A673 (cell line): ENCODE measurements around the gene EHD3. TPM values are rescaled to one million over a fixed set of nuclear protein-coding genes. Genes with fewer than 3 reads are reported as not detected.

Experiments
- BruUV-seq: library from RNA; stranded (reverse); fragments of 400-500 nt; replicated peaks from 2 replicates; lab custom pipeline; 2021; lab: Mats Ljungman, UMichigan
- CTCF ChIA-PET: fragments of 300-600 bp; sonication (Branson Sonifier 250); formaldehyde crosslinking; loops from one replicate; lab custom pipeline; 2022; ENCODE audit warnings: antibody characterized with exemption; lab: Charles Lee
- POLR2A ChIA-PET: fragments of 300-600 bp; sonication (Branson Sonifier 250); formaldehyde crosslinking; loops from one replicate; lab custom pipeline; 2022; ENCODE audit warnings: antibody characterized with exemption; ENCODE audit not compliant: low non-redundant PET; lab: Charles Lee
- DNase-seq: peaks from one replicate; pipeline ENCODE4 v3.0.0-alpha.2; 2015; ENCODE audit warnings: low spot score
- H3K27ac ChIP-seq: fragments of 200-600 bp; sonication (generic); 2 replicates; pipeline ENCODE4 v1.5.1; 2016; ENCODE audit warnings: mixed run types, low read depth, mild to moderate bottlenecking, mixed read lengths, antibody characterized with exemption, low read length; ENCODE audit not compliant: poor library complexity, severe bottlenecking
- H3K27me3 ChIP-seq: fragments of 200-600 bp; sonication (generic); replicated peaks from 2 replicates; pipeline ENCODE4 v1.6.1; 2017; ENCODE audit warnings: mixed run types, low read depth, mild to moderate bottlenecking, mixed read lengths, antibody characterized with exemption, low read length; ENCODE audit not compliant: insufficient read depth, poor library complexity
- H3K36me3 ChIP-seq: fragments of 200-600 bp; sonication (generic); 2 replicates; pipeline ENCODE4 v1.6.1; 2016; ENCODE audit warnings: mixed run types, mild to moderate bottlenecking, mixed read lengths, antibody characterized with exemption, low read length; ENCODE audit not compliant: insufficient read depth, poor library complexity, severe bottlenecking
- H3K4me1 ChIP-seq: fragments of 200-600 bp; sonication (generic); 2 replicates; pipeline ENCODE4 v1.6.1; 2017; ENCODE audit warnings: mixed run types, mild to moderate bottlenecking, mixed read lengths, antibody characterized with exemption, low read length; ENCODE audit not compliant: insufficient read depth, poor library complexity, severe bottlenecking
- H3K4me3 ChIP-seq: fragments of 200-600 bp; sonication (generic); 2 replicates; pipeline ENCODE4 v1.5.1; 2016; ENCODE audit warnings: low read depth, mixed run types, mild to moderate bottlenecking, mixed read lengths, low read length; ENCODE audit not compliant: poor library complexity, severe bottlenecking
- H3K9me3 ChIP-seq: fragments of 200-600 bp; sonication (generic); 2 replicates; pipeline ENCODE4 v1.6.1; 2016; ENCODE audit warnings: mixed run types, low read depth, mild to moderate bottlenecking, mixed read lengths, antibody characterized with exemption, low read length; ENCODE audit not compliant: poor library complexity, severe bottlenecking
- EZH2 ChIP-seq: fragments of 200-600 bp; sonication (generic); IDR thresholded peaks from 2 replicates; pipeline ENCODE4 v1.6.1; 2017; ENCODE audit warnings: borderline replicate concordance, low read depth, mild to moderate bottlenecking, mixed read lengths, antibody characterized with exemption, low read length; ENCODE audit not compliant: poor library complexity, severe bottlenecking
- intact Hi-C: fragments of 100-400 bp; cut with micrococcal nuclease; formaldehyde crosslinking; loops from one replicate; pipeline ENCODE4 v1.10.0; 2022; ENCODE audit not compliant: unreplicated experiment
- total RNA-seq: library from RNA; stranded (reverse); gene quantifications from 2 replicates; pipeline ENCODE4 v1.2.3, GENCODE V29; 2021
- TF ChIP-seq, protein P1 (sequence below): fragments of 300-800, 200-600 bp; sonication (generic); conservative IDR thresholded peaks from 2 replicates; pipeline ENCODE4 v1.5.1; 2017; ENCODE audit warnings: low read depth, mild to moderate bottlenecking, antibody characterized with exemption, low read length, moderate library complexity, mixed read lengths

The EHD3 gene
- total RNA-seq, 1 experiment from 2014 or later = 4.4 TPM

GRCh38 chr2:31302940-31303563 is 69.1 kb downstream of the EHD3 start:
- no peak overlapping the region for H3K27ac ChIP-seq

GRCh38 chr2:31304816-31305215 is 70.9 kb downstream of the EHD3 start:
- H3K4me3 ChIP-seq = no peak overlapping the region
- BruUV-seq = no TSS peak
- no peaks in the 10 kb centered on the region for H3K4me1 ChIP-seq
- TF ChIP-seq, protein P1, sequence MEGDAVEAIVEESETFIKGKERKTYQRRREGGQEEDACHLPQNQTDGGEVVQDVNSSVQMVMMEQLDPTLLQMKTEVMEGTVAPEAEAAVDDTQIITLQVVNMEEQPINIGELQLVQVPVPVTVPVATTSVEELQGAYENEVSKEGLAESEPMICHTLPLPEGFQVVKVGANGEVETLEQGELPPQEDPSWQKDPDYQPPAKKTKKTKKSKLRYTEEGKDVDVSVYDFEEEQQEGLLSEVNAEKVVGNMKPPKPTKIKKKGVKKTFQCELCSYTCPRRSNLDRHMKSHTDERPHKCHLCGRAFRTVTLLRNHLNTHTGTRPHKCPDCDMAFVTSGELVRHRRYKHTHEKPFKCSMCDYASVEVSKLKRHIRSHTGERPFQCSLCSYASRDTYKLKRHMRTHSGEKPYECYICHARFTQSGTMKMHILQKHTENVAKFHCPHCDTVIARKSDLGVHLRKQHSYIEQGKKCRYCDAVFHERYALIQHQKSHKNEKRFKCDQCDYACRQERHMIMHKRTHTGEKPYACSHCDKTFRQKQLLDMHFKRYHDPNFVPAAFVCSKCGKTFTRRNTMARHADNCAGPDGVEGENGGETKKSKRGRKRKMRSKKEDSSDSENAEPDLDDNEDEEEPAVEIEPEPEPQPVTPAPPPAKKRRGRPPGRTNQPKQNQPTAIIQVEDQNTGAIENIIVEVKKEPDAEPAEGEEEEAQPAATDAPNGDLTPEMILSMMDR = no peak
- no peak for TF ChIP-seq EZH2
- no peak for DNase-seq
- H3K27ac ChIP-seq = no peak overlapping the region
- no peaks in the 10 kb centered on the region for H3K9me3 ChIP-seq
- CTCF ChIA-PET = no interaction called here
- H3K36me3 ChIP-seq = no peaks in the 10 kb centered on the region
- H3K27me3 ChIP-seq = no peaks in the 10 kb centered on the region
- POLR2A ChIA-PET = no interaction called here
- intact Hi-C loops = no loop called here

More at GRCh38 chr2:31302940-31303563, 69.1 kb downstream of the EHD3 start:
- DNase-seq = no peak
- ChIA-PET POLR2A (no interaction called here), CTCF (no interaction called here)
- Histone ChIP-seq H3K27me3 (no peaks in the 10 kb centered on the region), H3K9me3 (no peaks in the 10 kb centered on the region), H3K4me1 (no peaks in the 10 kb centered on the region), H3K4me3 (no peak overlapping the region), H3K36me3 (no peaks in the 10 kb centered on the region)
- BruUV-seq = no TSS peak
- intact Hi-C loops = no loop called here
- no peak for TF ChIP-seq EZH2
- TF ChIP-seq, protein P1 = no peak

DNA sequence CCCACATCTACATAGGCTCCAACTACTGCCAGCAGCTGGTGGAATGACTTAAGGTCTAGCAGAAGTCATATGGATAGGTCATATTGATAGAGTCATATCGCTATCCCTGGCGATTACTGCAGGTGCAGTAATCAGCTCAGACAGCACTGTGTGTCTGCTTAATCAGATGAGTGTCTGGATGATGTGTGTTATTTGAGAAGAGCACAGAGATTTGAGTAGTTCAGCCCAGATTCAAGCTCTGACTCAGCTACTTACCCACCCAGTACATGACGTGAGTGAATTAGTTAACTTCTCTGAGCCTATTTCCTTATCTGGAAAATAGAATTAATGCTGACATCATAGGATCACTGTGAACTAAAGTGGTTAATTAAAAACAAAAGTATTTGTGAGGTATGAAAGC is 78.9 kb downstream of the EHD3 start:
- no peak overlapping the region for H3K27ac ChIP-seq
- no peak for TF ChIP-seq EZH2
- TF ChIP-seq, protein P1 = no peak
- no peaks in the 10 kb centered on the region for H3K27me3 ChIP-seq
- H3K4me3 ChIP-seq = no peak overlapping the region
- ChIA-PET CTCF (no interaction called here), POLR2A (no interaction called here)
- H3K9me3 ChIP-seq = no peaks in the 10 kb centered on the region
- H3K36me3 ChIP-seq = no peaks in the 10 kb centered on the region
- H3K4me1 ChIP-seq = peaks cover 1% of the 10 kb centered on the region
- BruUV-seq = no TSS peak
- DNase-seq = peak; percentile 42
- intact Hi-C loops = no loop called here
